ENCODE results near the gene COL21A1.
A peak's percentile ranks its signal among the peaks of the same experiment; 100 is the strongest.

The COL21A1 gene

GRCh38 chr6:56101141-56101553 is 146.2 kb downstream of the COL21A1 start:
- peak; percentile 2 to 30 for DNase-seq

DNA sequence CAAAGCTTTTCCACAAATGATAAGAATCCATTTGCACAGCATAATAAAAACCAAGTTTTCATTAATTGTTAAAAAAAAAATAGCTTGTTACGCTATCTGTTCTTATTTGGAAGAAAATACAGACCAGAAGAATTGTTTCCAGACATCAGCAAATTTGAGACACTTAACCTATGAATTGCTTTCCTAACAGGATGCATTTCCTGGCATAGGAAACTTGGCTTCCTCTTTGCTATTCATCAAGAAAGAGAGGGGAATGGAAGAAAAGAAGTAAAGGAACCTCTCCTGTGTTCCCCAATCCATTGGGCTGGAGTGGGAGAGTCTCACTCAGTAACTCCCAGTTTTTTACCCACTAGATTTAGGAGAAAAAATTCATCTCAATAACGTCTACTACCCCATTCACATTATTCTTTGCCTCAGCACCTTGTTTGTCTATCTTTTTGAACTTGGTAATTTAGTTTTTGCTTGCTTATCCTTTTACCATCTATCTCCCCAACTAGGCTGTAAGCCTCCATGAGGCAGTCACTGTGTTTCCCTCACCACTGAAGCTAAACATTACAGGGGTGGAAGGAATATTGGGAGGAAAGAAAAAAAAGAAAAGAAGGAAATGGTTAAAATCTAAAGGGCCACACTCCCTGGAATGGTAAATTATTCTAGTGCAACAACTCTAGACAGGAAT is 150.3 kb downstream of the COL21A1 start:
- no peak for DNase-seq

DNA sequence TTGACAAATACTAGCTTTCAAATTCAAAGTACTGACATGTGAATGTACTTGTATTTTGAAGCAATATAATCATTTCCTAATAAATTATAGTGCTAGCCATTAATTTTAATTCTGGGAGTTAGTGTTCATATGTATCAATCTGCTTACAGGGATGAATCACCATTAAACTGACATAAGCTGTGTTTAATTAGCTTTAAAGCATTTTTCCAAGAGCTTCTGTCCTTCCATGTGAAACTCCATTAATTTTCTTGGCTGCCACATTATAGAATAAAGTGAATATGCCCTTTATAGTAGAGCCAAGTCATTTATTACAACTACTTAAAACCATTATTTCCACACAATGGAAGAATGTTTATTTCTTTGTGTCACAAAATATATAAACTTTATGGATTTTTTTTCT is 150.8 kb downstream of the COL21A1 start:
- no peak for DNase-seq

- DNase-seq, result no peak
Measured at GRCh38 chr6:56093776-56094175, 153.6 kb downstream of the COL21A1 start.

DNA sequence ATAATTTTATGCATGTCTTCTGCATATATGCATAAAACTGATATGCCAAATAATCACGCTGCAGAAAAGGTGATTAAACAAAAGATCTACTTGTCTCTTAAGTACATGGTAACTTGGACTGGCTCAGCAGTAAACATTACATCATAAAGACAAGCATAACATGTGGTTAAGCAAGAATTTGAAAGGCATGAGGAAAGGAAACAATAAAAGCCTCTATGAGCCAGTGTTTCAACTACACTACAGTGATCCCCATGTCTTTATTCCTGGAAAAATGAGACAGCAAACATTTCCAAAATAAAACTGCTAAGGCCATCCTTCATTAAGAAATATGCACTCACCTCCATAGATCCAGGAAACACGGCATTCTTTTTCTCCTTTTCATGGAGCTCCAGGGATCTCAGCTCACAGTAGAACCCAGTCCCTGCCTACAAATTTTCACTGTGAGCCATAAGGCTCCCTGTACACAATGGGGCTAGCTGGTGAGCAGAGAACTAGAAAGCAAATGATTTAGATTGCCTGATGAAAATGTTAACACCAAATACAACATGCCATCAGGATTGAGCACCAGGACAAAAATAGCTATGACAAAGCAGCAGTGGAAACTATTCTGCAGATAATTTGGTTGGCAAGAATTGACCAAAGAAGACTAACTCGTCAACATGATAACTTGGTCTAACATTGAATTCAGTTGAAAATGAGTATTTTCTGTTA is 156.1 kb downstream of the COL21A1 start:
- DNase-seq, result no peak

- no peak for DNase-seq
Measured at GRCh38 chr6:56088641-56089040, 158.7 kb downstream of the COL21A1 start.

DNA sequence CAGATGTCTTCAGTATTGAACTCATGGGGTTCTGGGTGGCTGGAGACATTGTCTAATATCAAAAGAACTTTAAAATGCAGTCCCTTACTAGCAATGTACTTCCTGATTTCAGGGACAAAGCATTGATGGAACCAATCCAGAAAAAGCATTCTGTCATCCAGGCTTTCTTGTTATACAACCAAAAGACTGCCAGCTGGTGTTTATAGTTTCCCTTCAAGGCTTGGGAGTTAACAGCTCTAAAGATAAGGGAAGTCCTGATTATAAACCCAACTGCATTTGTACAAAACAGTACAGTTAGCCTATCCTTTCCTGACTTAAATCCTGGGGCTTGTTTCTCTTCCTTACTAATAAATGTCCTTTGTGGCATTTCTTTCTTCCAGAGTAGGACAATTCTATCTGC is 160.0 kb downstream of the COL21A1 start:
- DNase-seq, result no peak

- no peak for DNase-seq
Measured at GRCh38 chr6:56079751-56080540, 167.4 kb downstream of the COL21A1 start.

GRCh38 chr6:56076033-56076432 is 171.3 kb downstream of the COL21A1 start:
- DNase-seq, result no peak

- DNase-seq, result no peak
Measured at GRCh38 chr6:56073761-56074160, 173.6 kb downstream of the COL21A1 start.

DNA sequence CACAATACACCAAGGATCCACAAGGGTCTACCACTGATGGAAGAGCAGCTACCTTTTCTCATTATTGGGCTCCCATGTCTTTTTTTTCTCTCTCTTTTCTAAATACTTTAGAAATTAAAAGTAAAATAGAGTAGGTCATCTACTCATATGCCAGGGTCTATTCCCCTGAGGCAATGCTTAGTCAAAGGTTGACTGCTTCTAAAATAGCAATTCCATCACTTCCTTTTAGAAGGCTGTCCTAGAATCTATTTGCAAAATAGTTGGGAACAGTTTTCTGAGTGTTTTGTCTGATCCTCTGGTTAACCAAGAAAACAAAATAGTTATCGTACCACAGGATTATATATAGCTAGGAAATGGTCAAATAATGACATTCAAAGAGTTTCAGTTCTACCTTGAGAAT is 174.1 kb downstream of the COL21A1 start:
- DNase-seq, result no peak

- DNase-seq, result no peak
Measured at GRCh38 chr6:56072856-56073255, 174.5 kb downstream of the COL21A1 start.

DNA sequence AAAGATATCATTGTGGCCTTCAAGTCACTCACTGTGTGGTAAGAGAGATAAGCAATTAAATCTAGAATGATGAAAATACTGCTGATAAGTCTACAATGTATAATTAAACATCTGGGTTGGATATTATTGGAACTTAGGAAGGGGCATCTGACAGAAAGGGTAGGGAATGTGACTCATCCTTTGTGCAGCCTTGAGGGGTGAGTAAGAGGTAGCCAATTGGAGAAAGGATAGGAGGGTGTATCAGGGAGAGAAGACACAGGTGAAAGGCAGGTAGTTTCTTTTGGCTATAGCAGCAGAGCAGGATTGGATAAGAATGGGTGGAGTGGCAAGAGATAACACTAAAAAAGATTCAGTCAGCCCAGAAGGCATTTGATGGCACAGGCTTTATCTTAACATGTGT is 182.0 kb downstream of the COL21A1 start:
- no peak for DNase-seq

- no peak for DNase-seq
Measured at GRCh38 chr6:56062836-56063235, 184.5 kb downstream of the COL21A1 start.

DNA sequence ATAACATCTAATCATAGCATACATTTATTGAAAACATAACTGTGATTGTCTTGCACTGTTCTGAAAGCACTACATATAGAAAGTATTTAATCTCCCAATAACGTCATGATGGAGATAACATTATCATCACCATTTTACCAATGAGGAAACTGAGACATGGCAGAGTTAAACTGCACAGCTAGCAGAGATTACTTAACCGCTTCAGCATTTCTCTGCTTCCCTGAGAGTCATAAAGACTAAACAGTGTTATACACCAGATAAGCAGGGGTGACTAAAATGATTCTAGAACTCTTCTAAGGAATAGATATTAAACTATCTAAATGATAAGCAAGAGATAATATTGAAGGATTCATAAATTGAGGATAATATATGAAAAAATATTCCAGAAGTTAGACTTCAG is 188.7 kb downstream of the COL21A1 start:
- no peak for DNase-seq

DNA sequence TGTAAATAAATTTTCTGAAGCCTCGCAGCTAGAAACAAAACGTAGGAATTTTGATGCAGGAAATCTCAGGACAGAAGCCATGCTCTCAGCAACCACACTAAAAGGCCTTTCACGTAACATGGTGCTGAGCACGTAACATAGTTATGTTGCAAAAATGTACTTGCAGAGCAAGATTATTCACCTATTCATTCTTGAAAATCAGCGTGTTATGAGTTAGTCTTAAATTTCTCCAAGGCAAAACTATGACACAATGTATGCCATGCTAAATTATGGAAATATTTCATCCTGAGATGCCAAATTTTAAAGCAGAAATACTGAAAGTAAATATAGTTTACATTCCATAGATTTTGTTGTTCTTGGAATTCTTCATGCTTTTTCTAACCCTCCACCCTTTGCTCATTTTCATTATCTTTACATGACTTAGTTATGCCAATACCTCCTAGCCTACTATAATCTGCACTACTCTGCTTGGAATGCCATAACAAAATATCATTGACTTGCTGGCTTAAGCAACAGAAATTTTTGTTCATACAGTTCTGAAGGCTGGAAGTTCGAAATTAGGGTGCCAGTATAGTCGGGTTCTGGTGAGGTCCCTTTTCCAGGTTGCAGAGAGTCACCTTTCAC is 192.2 kb downstream of the COL21A1 start:
- DNase-seq, result no peak

- DNase-seq, result no peak
Measured at GRCh38 chr6:56051202-56051598, 196.2 kb downstream of the COL21A1 start.

DNA sequence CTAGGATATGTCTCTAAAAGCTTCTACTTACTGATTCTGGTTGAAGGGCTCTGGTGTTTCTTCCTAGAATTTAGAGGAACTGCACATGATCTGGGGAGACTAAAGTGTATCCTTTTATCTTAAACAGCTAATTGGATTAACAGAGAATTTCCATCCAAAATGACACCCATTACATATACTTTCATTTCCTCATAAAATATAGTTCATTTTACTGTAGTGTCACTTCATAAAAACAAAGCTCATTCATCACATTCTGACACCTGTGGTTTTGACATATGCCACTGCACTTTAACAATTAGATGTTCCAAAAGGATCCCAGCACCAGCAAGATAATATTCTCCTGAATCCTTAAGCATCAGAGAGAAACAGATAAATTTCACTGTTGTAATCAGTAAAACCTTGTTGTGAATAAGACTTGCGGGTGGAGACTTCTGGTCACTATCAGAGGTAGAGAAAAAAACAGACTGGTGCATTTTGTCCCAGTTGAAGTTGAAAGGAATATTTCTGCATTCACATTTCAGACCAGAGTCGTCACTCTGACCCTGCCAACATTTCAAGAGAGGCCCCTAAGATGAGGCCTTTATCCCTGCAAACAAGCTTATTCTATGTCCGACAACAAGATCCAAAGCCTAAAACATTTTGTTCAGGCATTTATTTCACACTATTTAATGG is 196.7 kb downstream of the COL21A1 start:
- no peak for DNase-seq

DNA sequence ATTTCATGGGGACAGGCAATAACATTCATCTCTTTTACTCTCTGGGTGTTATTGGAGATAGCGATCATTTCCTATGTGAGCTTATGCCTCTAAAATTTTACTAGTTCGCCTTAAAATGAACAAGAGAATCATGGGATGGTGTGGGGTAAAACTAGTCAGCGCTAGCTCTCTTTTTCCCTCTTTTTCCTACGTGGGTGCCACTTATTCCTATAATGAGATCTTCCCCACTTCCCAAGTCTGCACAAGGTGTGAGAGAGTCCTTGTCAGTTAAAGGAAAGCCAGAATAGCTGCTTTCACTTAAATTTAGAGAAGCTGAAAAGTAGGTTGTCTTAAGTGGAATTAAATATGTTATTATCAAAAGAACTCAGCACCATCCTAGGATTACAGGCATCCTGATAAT is 198.8 kb downstream of the COL21A1 start:
- no peak for DNase-seq

DNA sequence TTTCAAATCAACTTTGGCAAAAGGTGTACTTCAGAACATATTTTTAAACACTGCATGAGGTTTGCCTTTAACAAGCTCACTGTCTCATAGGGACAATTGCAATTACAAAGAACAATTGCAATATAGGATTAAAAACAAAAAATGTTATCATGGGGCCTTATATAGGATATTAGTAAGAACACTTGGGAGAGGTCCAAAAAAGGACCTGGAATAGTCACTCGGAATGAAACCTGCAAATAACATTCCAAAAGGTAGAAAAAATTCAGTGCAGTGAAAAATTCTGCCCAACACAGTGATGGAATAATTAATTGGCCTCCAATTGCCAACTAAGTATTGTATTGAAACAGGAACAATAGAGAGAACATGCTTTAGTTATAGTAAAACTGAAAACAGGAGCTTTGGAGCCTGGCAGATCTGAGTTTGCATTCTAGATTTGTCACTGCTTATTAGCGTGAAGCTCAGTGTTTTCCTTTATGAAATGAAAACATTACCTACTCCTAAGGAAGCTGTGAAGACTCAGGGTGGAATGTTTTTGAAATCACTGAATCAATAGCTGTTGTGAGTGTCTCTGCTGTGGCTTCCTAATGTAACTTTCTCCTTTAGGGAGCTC is 199.3 kb downstream of the COL21A1 start:
- DNase-seq, result no peak

DNA sequence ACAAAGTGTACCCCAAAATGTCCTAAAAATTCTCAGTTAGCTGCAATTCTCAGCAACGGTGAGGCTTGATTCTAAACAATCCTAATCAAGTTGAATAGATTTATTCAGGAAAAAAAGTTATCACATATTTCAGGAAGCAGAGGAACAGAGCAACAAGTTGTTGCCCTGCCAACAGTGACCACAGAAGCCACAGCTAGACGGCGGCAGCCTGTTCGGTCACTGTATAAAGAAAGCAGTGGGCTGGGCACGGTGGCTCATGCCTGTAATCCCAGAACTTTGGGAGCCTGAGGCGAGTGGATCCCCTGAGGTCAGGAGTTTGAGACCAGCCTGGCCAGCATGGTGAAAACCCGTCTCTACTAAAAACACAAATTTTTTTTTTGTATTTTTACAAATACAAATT is 200.8 kb downstream of the COL21A1 start:
- DNase-seq, result peak; percentile 6 to 51

DNA sequence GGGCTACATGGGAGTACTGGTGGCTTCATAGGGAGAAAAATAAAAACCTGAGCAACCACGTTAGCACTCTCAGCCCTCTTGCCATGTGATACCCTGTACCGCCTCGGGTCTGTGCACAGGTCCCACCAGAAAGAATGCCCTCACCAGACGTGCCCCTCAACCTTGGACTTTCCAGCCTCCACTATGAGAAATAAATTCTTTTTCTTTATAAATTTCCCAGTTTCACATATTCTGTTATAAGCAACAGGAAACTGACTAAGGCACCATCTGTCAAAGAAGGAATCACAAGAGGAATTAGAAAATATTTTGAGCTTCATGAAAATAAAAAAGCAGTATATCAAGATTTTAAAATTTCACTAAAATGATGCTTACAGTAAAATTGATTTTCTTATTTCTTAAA is 203.6 kb downstream of the COL21A1 start:
- DNase-seq, result no peak
